ENCODE measurements around the gene CNTNAP2.
A peak's percentile ranks its signal among the peaks of the same experiment; 100 is the strongest.

CNTNAP2 gene

DNA sequence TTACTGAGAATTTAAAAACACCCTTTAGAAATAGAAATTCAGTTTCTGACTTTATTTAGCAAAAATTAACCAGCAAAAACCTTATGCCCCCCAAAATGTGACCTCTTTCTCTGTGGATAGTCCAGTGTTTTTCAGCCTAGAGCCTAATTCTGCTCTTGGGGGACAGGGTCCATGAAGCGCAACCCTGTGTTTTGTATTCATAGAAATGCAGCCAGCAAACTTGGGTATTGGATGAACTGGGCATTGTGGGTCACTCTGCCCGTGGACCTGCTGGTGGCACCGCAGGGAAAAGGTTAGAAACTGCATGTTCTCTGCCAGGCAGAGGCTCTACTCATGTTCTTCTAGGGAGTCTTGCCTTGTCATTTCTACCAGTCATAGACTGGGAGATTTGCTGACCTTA lies 1686.5 kb downstream of the CNTNAP2 start:
- H3K9me3 ChIP-seq (ENCODE audit: control extremely low read depth in 1 of 5, control insufficient read depth in 4 of 5, insufficient read depth in 2 of 5, low read depth in 1 of 5, low read length in 4 of 5) = peaks cover 0 to 6% (median 0%) of the 10 kb centered on the region in 5 experiments
- WGBS (ENCODE audit: insufficient coverage) = 100% methylated on average over 1 of the region's 3 CpGs
- ChIA-PET CTCF (interaction anchor here (1.0 kb wide), 1 partner anchor 12 kb away, joined by 4 read pairs; no protein-coding TSS in a partner anchor), POLR2A (no interaction called here)
- H3K4me1 ChIP-seq (ENCODE audit: control extremely low read depth in 1 of 4, control insufficient read depth in 4 of 4, insufficient read depth in 4 of 4, low read length in 3 of 4) = no peaks in the 10 kb centered on the region
- no peaks in the 10 kb centered on the region for H3K27me3 ChIP-seq (replicated peaks in 2 of 5; ENCODE audit: control insufficient read depth in 4 of 5, insufficient read depth in 5 of 5, low read length in 4 of 5)
- H3K4me3 ChIP-seq (ENCODE audit: control insufficient read depth in 1 of 7, extremely low read depth in 1 of 7, insufficient read depth in 4 of 7, low read depth in 2 of 7, low read length in 6 of 7) = no peak overlapping the region
- no peak overlapping the region for H3K27ac ChIP-seq (ENCODE audit: insufficient read depth in 1 of 2, low read depth in 1 of 2, low read length in 2 of 2, poor library complexity in 1 of 2, severe bottlenecking in 2 of 2)
- no peak for DNase-seq
- H3K36me3 ChIP-seq (ENCODE audit: control insufficient read depth in 4 of 4, insufficient read depth in 4 of 4, low read length in 3 of 4) = no peaks in the 10 kb centered on the region

- no peak overlapping the region for H3K27ac ChIP-seq (ENCODE audit: insufficient read depth in 1 of 2, low read depth in 1 of 2, low read length in 2 of 2, poor library complexity in 1 of 2, severe bottlenecking in 2 of 2)
- ChIA-PET CTCF (interaction anchor here (0.9 to 1.0 kb wide), 2 partner anchors 8 to 12 kb away, joined by 3 to 4 read pairs; no protein-coding TSS in a partner anchor), POLR2A (no interaction called here)
- H3K36me3 ChIP-seq (ENCODE audit: control insufficient read depth in 4 of 4, insufficient read depth in 4 of 4, low read length in 3 of 4) = no peaks in the 10 kb centered on the region
- WGBS (ENCODE audit: insufficient coverage) = no CpG with 5 or more reads among the region's 4 CpGs
- H3K4me1 ChIP-seq (ENCODE audit: control extremely low read depth in 1 of 4, control insufficient read depth in 4 of 4, insufficient read depth in 4 of 4, low read length in 3 of 4) = no peaks in the 10 kb centered on the region
- H3K27me3 ChIP-seq (replicated peaks in 2 of 5; ENCODE audit: control insufficient read depth in 4 of 5, insufficient read depth in 5 of 5, low read length in 4 of 5) = no peaks in the 10 kb centered on the region
- H3K4me3 ChIP-seq (ENCODE audit: control insufficient read depth in 1 of 7, extremely low read depth in 1 of 7, insufficient read depth in 4 of 7, low read depth in 2 of 7, low read length in 6 of 7) = no peak overlapping the region
- peaks cover 0 to 6% (median 0%) of the 10 kb centered on the region in 5 experiments for H3K9me3 ChIP-seq (ENCODE audit: control extremely low read depth in 1 of 5, control insufficient read depth in 4 of 5, insufficient read depth in 2 of 5, low read depth in 1 of 5, low read length in 4 of 5)
- peak; percentile 36 to 85 (median 72) for DNase-seq
Observed at GRCh38 chr7:147803606-147804005, 1687.0 kb downstream of the CNTNAP2 start.

- H3K4me1 ChIP-seq (ENCODE audit: control extremely low read depth in 1 of 4, control insufficient read depth in 4 of 4, insufficient read depth in 4 of 4, low read length in 3 of 4) = no peaks in the 10 kb centered on the region
- POLR2A ChIA-PET = no interaction called here
- CTCF ChIA-PET = interaction anchor here (0.9 to 1.4 kb wide), 3 partner anchors 8 to 19 kb away, joined by 3 to 4 read pairs (median 4); no protein-coding TSS in a partner anchor
- no peaks in the 10 kb centered on the region for H3K27me3 ChIP-seq (replicated peaks in 2 of 5; ENCODE audit: control insufficient read depth in 4 of 5, insufficient read depth in 5 of 5, low read length in 4 of 5)
- no peak overlapping the region for H3K4me3 ChIP-seq (ENCODE audit: control insufficient read depth in 1 of 7, extremely low read depth in 1 of 7, insufficient read depth in 4 of 7, low read depth in 2 of 7, low read length in 6 of 7)
- no peak overlapping the region for H3K27ac ChIP-seq (ENCODE audit: insufficient read depth in 1 of 2, low read depth in 1 of 2, low read length in 2 of 2, poor library complexity in 1 of 2, severe bottlenecking in 2 of 2)
- peaks cover 0 to 6% (median 0%) of the 10 kb centered on the region in 5 experiments for H3K9me3 ChIP-seq (ENCODE audit: control extremely low read depth in 1 of 5, control insufficient read depth in 4 of 5, insufficient read depth in 2 of 5, low read depth in 1 of 5, low read length in 4 of 5)
- DNase-seq = no peak
- H3K36me3 ChIP-seq (ENCODE audit: control insufficient read depth in 4 of 4, insufficient read depth in 4 of 4, low read length in 3 of 4) = no peaks in the 10 kb centered on the region
Observed at GRCh38 chr7:147804032-147804431, 1687.4 kb downstream of the CNTNAP2 start.

DNA sequence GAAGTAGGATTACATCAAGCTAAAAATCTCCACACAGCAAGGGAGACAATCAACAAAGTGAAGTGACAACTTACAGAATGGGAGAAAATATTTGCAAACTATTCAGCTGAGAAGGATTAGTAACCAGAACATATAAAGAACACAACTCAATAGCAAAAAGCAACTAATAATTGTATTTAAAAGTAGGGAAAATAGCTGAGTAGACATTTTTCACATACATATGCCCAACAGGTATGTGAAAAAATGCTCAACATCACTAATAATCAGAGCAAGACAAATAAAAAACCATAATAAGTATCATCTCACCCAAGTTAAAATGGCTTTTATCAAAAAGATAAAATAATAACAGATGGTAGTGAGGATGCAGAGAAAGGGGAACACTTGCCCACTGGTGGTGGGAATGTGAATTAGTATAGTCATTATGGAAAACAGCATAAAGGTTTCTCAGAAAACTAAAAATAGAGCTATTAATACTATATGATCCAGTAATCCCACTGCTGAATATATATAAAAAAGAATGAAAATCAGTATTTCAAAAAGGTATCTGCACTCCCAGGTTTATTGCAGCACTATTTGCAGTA lies 1689.5 kb downstream of the CNTNAP2 start:
- ChIA-PET CTCF (interaction anchor here (1.0 kb wide), 1 partner anchor 221 kb away, joined by 3 read pairs; no protein-coding TSS in a partner anchor), POLR2A (no interaction called here)
- no peak for DNase-seq
- Histone ChIP-seq H3K27ac (ENCODE audit: insufficient read depth in 1 of 2, low read depth in 1 of 2, low read length in 2 of 2, poor library complexity in 1 of 2, severe bottlenecking in 2 of 2) (no peak overlapping the region), H3K4me3 (ENCODE audit: control insufficient read depth in 1 of 7, extremely low read depth in 1 of 7, insufficient read depth in 4 of 7, low read depth in 2 of 7, low read length in 6 of 7) (no peak overlapping the region), H3K9me3 (ENCODE audit: control extremely low read depth in 1 of 5, control insufficient read depth in 4 of 5, insufficient read depth in 2 of 5, low read depth in 1 of 5, low read length in 4 of 5) (peaks cover 0 to 6% (median 0%) of the 10 kb centered on the region in 5 experiments), H3K4me1 (ENCODE audit: control extremely low read depth in 1 of 4, control insufficient read depth in 4 of 4, insufficient read depth in 4 of 4, low read length in 3 of 4) (no peaks in the 10 kb centered on the region), H3K36me3 (ENCODE audit: control insufficient read depth in 4 of 4, insufficient read depth in 4 of 4, low read length in 3 of 4) (no peaks in the 10 kb centered on the region), H3K27me3 (replicated peaks in 2 of 5; ENCODE audit: control insufficient read depth in 4 of 5, insufficient read depth in 5 of 5, low read length in 4 of 5) (no peaks in the 10 kb centered on the region)

- peaks cover 0 to 6% (median 0%) of the 10 kb centered on the region in 5 experiments for H3K9me3 ChIP-seq (ENCODE audit: control extremely low read depth in 1 of 5, control insufficient read depth in 4 of 5, insufficient read depth in 2 of 5, low read depth in 1 of 5, low read length in 4 of 5)
- H3K27ac ChIP-seq (ENCODE audit: insufficient read depth in 1 of 2, low read depth in 1 of 2, low read length in 2 of 2, poor library complexity in 1 of 2, severe bottlenecking in 2 of 2) = no peak overlapping the region
- H3K4me1 ChIP-seq (ENCODE audit: control extremely low read depth in 1 of 4, control insufficient read depth in 4 of 4, insufficient read depth in 4 of 4, low read length in 3 of 4) = no peaks in the 10 kb centered on the region
- H3K4me3 ChIP-seq (ENCODE audit: control insufficient read depth in 1 of 7, extremely low read depth in 1 of 7, insufficient read depth in 4 of 7, low read depth in 2 of 7, low read length in 6 of 7) = no peak overlapping the region
- no peaks in the 10 kb centered on the region for H3K36me3 ChIP-seq (ENCODE audit: control insufficient read depth in 4 of 4, insufficient read depth in 4 of 4, low read length in 3 of 4)
- 100% methylated on average over 2 of the region's 3 CpGs for WGBS (ENCODE audit: insufficient coverage)
- ChIA-PET POLR2A (interaction anchor here (0.7 kb wide), 1 partner anchor 225 kb away, joined by 3 read pairs; no protein-coding TSS in a partner anchor), CTCF (no interaction called here)
- no peaks in the 10 kb centered on the region for H3K27me3 ChIP-seq (replicated peaks in 2 of 5; ENCODE audit: control insufficient read depth in 4 of 5, insufficient read depth in 5 of 5, low read length in 4 of 5)
- DNase-seq = no peak
Observed at GRCh38 chr7:147809786-147810185, 1693.2 kb downstream of the CNTNAP2 start.

- Histone ChIP-seq H3K27me3 (replicated peaks in 2 of 5; ENCODE audit: control insufficient read depth in 4 of 5, insufficient read depth in 5 of 5, low read length in 4 of 5) (no peaks in the 10 kb centered on the region), H3K36me3 (ENCODE audit: control insufficient read depth in 4 of 4, insufficient read depth in 4 of 4, low read length in 3 of 4) (no peaks in the 10 kb centered on the region), H3K4me3 (ENCODE audit: control insufficient read depth in 1 of 7, extremely low read depth in 1 of 7, insufficient read depth in 4 of 7, low read depth in 2 of 7, low read length in 6 of 7) (no peak overlapping the region), H3K4me1 (ENCODE audit: control extremely low read depth in 1 of 4, control insufficient read depth in 4 of 4, insufficient read depth in 4 of 4, low read length in 3 of 4) (no peaks in the 10 kb centered on the region), H3K27ac (ENCODE audit: insufficient read depth in 1 of 2, low read depth in 1 of 2, low read length in 2 of 2, poor library complexity in 1 of 2, severe bottlenecking in 2 of 2) (no peak overlapping the region), H3K9me3 (ENCODE audit: control extremely low read depth in 1 of 5, control insufficient read depth in 4 of 5, insufficient read depth in 2 of 5, low read depth in 1 of 5, low read length in 4 of 5) (peaks cover 0 to 6% (median 0%) of the 10 kb centered on the region in 5 experiments)
- ChIA-PET CTCF (no interaction called here), POLR2A (interaction anchor here (0.7 kb wide), 1 partner anchor 59 kb away, joined by 3 read pairs; no protein-coding TSS in a partner anchor)
- DNase-seq = no peak
Observed at GRCh38 chr7:147810269-147810668, 1693.7 kb downstream of the CNTNAP2 start.

GRCh38 chr7:147811923-147812322 lies 1695.3 kb downstream of the CNTNAP2 start:
- Histone ChIP-seq H3K36me3 (ENCODE audit: control insufficient read depth in 4 of 4, insufficient read depth in 4 of 4, low read length in 3 of 4) (no peaks in the 10 kb centered on the region), H3K4me3 (ENCODE audit: control insufficient read depth in 1 of 7, extremely low read depth in 1 of 7, insufficient read depth in 4 of 7, low read depth in 2 of 7, low read length in 6 of 7) (no peak overlapping the region), H3K4me1 (ENCODE audit: control extremely low read depth in 1 of 4, control insufficient read depth in 4 of 4, insufficient read depth in 4 of 4, low read length in 3 of 4) (no peaks in the 10 kb centered on the region), H3K27me3 (replicated peaks in 2 of 5; ENCODE audit: control insufficient read depth in 4 of 5, insufficient read depth in 5 of 5, low read length in 4 of 5) (no peaks in the 10 kb centered on the region), H3K27ac (ENCODE audit: insufficient read depth in 1 of 2, low read depth in 1 of 2, low read length in 2 of 2, poor library complexity in 1 of 2, severe bottlenecking in 2 of 2) (no peak overlapping the region), H3K9me3 (ENCODE audit: control extremely low read depth in 1 of 5, control insufficient read depth in 4 of 5, insufficient read depth in 2 of 5, low read depth in 1 of 5, low read length in 4 of 5) (no peaks in the 10 kb centered on the region)
- no peak for DNase-seq
- whole genome bisulfite sequencing (ENCODE audit: insufficient coverage) = 90% methylated on average over 4 of the region's 5 CpGs
- ChIA-PET CTCF (no interaction called here), POLR2A (no interaction called here)

Measured in common myeloid progenitor, CD34-positive (primary cell).